Peyer's patch (tissue), 4 donors: ENCODE data around the gene FAM204A.

ENCODE experiments used
- CTCF ChIP-seq, 6 experiments: fragments of 450-650 bp in 4 of 6; fragments of 200-600 bp in 2 of 6; sonication (generic) in 1 of 6; IDR thresholded peaks; one replicate each; pipeline ENCODE4 v1.5.1; 2017 to 2019; ENCODE audit warnings: antibody characterized with exemption in 6 of 6, mild to moderate bottlenecking in 3 of 6, moderate library complexity in 1 of 6
- POLR2A ChIP-seq, 2 donors: fragments of 450-650 bp; IDR thresholded peaks; one replicate each; pipeline ENCODE4 v1.5.1; 2017; ENCODE audit warnings: antibody characterized with exemption in 2 of 2, mild to moderate bottlenecking in 2 of 2, moderate library complexity in 2 of 2

DNA sequence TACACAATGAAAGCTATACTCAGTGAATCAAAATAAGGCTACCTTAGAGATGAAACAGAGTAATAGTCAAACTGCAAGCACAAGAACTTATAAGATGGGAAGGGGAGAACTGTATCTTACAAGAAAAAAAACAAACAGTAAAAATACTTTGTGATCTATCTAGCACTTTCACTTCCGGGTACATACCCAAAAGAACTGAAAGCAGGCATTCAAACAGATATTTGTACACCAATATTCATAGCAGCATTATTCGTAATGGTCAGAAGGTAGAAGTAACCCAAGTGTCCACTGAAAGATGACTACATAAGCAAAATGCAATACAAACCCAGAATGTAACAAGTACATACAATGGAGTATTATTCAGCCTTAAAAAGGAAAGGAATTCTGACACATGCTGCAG is 18.0 kb downstream of the FAM204A start:
- TF ChIP-seq CTCF (IDR thresholded peaks at IDR 0.05): no peak
- no peak for TF ChIP-seq POLR2A (IDR thresholded peaks at IDR 0.05)
